ENCODE measurements around the gene COA1.

GRCh38 chr7:43666938-43667337 is 62.4 kb downstream of the COA1 start:
- no peak for TF ChIP-seq POLR2A (IDR thresholded peaks at IDR 0.05)
- TF ChIP-seq CTCF (IDR thresholded peaks at IDR 0.05) = no peak

Data from esophagus squamous epithelium (tissue), 4 donors.